ENCODE measurements around the gene NCAM2.

- no peak for TF ChIP-seq ATF3 (IDR thresholded peaks at IDR 0.05)
- TF ChIP-seq CTCF (IDR thresholded peaks at IDR 0.05 in 2 of 3, conservative IDR thresholded peaks at IDR 0.05 in 1 of 3; ENCODE audit: borderline replicate concordance in 1 of 3, insufficient read depth in 1 of 3, low read depth in 2 of 3, low read length in 2 of 3): no peak
- no peak for TF ChIP-seq POLR2A (IDR thresholded peaks at IDR 0.05; ENCODE audit: borderline replicate concordance, extremely low read depth, insufficient read depth, insufficient read length)
- no peak for TF ChIP-seq EZH2 (IDR thresholded peaks at IDR 0.05)
- TF ChIP-seq REST (IDR thresholded peaks at IDR 0.05; ENCODE audit: low read depth): no peak
- no peak for TF ChIP-seq MAX (IDR thresholded peaks at IDR 0.05)
- no peak for TF ChIP-seq POLR2AphosphoS5 (IDR thresholded peaks at IDR 0.05; ENCODE audit: low read depth, low read length)
- no peak for TF ChIP-seq CEBPB (IDR thresholded peaks at IDR 0.05; ENCODE audit: low read depth)
- no peak for TF ChIP-seq ELF1 (IDR thresholded peaks at IDR 0.05; ENCODE audit: borderline replicate concordance, low read depth)
These were observed 413.9 kb downstream of the NCAM2 start for GRCh38 chr21:21412096-21412495.

Data from HCT116 (cell line).